DMS53 treated with DMSO at 0.1 percent for 48 hours (cell line): ENCODE results near the gene POP7.
"Not testable (repeated sequence)": the region's sequence is repeated elsewhere in the genome, so short reads cannot be mapped to it uniquely, and the experiment has no call there.

Experiments
- DNase-seq: peaks from one replicate; lab custom pipeline; 2025; ENCODE audit not compliant: unreplicated experiment; lab: John Stamatoyannopoulos, UW

POP7 gene

GRCh38 chr7:100723732-100724275, 17.9 kb downstream of the POP7 start:
- no peak for DNase-seq

GRCh38 chr7:100724364-100724763, 18.4 kb downstream of the POP7 start:
- DNase-seq, result not testable (repeated sequence)

GRCh38 chr7:100726996-100727761, 21.3 kb downstream of the POP7 start:
- no peak for DNase-seq

GRCh38 chr7:100728196-100728595, 22.3 kb downstream of the POP7 start:
- DNase-seq, result no peak

GRCh38 chr7:100730136-100730800, 24.3 kb downstream of the POP7 start:
- no peak for DNase-seq

- no peak for DNase-seq
Measured at GRCh38 chr7:100731937-100732636, 26.2 kb downstream of the POP7 start.

GRCh38 chr7:100735730-100736129, 29.8 kb downstream of the POP7 start:
- DNase-seq, result no peak

GRCh38 chr7:100736671-100737070, 30.8 kb downstream of the POP7 start:
- no peak for DNase-seq

- no peak for DNase-seq
Measured at GRCh38 chr7:100739934-100740333, 34.0 kb downstream of the POP7 start.

- no peak for DNase-seq
Measured at GRCh38 chr7:100744605-100745004, 38.7 kb downstream of the POP7 start.

- DNase-seq, result no peak
Measured at GRCh38 chr7:100745184-100745583, 39.3 kb downstream of the POP7 start.

- no peak for DNase-seq
Measured at GRCh38 chr7:100752994-100753393, 47.1 kb downstream of the POP7 start.

- no peak for DNase-seq
Measured at GRCh38 chr7:100753750-100754149, 47.8 kb downstream of the POP7 start.
